ENCODE measurements around the gene CELA2A.
"Not testable (repeated sequence)": the region's sequence is repeated elsewhere in the genome, so short reads cannot be mapped to it uniquely, and the experiment has no call there.

The CELA2A gene

DNA sequence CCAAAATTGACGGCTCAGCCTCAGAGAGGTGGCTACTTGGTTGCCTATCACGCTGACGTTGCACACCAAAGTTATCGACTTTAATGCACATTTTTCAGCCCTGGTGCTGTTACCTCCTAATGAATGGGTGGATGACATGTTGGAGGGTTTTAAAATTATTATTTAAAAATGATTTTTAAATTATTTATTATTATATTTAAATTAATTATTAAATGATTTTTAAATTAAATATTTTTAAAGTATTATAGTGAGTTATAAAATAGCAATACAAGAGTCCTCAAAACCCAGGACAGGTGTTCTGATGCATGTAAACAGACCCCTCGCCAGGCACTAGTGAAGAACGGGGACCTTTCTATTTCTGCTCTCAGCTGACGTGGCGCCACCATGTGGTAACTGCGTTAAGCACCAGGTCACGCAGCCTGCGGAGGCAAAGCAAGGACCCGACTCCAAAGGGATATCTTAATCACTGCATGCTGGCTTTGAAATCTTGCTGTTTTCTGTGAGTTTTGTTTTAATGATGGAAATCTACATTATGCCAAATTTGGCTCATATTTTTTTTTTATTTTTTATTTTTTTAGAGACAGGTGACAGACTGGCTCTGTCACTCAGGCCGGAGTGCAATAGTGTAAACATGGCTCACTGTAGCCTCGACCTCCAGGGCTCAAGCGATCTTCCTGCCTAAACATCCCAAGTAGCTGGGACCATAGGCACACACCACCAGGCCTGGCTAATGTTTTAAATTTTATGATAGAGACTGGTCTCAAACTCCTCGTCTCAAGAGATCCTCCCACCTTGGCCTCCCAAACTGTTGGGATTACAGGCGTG, 44.9 kb downstream of the CELA2A start:
- FAIRE-seq: no peak

DNA sequence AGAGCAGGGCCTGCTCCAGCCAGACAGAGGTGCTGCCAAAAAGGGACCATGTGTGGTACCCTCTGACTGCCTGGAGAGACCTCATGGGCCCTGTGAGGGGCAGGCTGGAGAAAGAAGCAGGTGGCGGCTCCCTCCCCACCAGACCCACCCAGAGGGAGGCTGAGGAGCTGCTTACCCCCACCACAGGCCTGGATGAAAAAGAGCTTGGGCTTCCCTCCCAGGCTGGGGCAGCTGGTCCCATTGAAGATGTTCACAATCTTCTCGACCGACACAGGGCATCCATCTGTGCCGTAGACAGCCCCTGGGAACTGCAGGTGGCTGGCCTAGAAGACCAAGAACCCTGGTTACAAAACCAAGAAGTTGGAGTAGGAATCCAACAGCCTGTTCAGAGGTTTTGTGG, 47.9 kb downstream of the CELA2A start:
- no peak for FAIRE-seq

DNA sequence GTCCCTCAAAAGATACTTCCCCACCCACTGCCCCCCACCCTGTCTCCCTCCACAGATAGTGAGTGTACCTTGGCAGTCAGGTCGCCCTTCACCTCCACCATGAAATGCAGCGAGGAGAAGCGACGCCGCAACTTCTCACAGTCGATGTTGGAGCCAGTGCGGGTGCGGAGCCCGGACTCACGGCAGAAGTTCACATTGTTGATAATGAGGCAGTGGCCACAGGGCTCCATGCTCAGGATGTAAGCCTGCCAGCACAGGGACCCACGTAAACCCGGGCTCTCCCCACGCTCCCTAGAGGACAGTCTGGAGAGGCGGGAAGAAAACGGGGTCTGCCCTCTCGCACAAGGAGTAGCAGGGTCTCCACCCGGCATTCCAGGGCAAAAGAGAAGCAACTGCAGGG, 50.3 kb downstream of the CELA2A start:
- FAIRE-seq: no peak

DNA sequence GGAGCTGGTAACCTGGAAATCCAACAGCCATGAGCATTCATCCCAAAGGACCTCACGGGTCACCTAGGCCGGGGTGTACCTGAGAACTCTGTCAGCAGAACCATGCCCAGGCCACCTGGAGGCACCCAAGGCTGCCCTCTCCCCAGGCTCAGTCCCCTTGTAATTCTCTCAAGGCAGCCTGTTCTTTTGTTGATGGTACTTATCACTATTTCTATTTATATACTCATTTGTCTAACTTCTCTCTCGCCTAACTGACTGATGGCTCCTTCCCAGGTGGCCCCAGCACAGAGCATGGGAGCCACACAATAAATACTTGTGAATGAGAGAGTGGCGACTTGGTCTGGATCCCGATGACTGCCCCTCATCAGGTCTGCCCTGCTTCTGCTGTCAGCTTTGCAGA, 50.7 kb downstream of the CELA2A start:
- no peak for FAIRE-seq

DNA sequence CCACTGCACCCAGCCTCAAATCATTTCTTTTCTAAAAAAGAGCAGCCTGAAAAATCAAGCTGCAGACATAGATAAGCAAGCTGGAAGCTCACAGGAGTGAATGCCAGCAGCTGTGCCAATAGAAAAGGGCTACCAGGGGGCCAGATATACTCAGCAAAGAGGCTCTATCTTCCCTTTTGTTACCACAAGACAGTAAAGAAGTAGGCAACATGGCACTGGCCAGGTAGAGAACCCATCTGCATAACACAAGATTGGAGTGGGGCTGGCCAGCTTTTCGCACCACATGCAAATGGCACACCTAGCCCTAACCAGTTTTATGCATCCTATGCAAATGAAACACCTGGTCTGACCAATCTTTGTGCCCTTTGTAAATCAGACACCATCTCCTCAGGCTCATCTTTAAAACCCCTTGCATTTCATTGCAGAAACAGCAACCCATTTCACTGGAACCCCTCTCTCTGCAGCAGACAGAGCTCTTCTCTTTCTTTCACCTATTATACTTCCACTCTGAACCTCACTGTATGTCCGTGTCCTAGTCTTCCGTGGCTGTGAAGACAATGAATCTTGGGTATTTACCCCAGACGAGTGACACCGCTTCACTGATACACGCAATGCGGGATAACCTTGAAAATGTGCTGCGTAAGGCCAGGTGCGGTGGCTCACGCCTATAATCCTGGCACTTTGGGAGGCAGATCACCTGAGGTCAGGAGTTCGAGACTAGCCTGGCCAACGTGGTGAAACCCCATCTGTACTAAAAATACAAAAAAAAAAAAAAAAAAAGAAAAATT, 52.4 kb downstream of the CELA2A start:
- no peak for FAIRE-seq

DNA sequence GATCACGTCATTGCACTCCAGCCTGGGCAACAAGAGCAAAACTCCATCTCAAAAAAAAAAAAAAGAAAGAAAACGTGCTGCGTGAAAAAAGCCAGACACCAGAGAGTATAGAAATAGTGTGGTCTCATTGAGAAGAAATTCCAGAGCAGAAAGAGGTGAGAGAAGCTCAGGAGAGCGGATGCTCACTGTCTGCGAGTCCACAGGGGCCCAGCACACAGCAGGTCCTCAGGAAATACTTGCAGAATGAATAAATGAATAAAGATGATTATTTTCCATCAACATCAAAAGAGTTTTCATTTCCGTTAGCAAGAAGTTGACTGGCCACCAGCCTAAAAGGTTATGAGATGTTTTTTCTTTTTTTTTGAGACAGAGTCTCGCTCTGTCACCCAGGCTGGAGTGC, 53.1 kb downstream of the CELA2A start:
- FAIRE-seq: no peak

DNA sequence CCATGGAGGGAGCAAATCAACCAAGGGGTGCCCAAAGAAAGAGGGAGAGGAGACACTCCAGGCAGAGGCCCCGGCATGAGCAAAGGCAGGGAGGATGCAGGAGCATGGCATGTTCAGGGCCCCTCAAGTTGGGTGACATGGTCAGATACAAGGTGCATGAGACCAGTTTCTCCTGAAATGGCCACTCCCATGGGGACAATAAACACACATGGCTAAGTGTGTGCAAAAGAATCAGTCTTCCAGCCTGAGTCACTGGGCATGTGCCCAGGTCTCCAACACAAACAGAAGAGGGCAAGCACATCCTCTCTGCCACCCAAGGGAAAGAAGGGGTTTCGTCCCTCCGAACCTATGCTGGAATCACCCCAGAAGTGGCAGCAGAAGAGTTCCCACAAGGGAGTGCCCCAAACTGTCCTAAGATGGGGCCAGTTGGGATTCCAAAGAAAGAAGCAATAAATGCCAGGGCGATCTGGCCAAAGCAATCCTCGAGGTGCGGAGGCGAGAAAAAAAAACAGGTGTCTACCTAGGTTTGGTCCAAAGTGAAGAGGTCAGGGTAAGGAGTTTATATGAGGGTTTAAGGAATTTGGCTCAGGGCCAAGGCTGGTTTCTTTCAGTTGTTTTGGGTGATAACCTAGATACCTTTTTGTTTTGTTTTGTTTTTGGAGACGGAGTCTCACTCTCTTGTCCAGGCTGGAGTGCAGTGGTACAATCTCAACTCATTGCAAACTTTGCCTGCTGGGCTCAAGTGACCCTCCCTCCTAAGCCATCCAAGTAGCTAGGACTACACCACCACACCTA, 54.3 kb downstream of the CELA2A start:
- FAIRE-seq: no peak

DNA sequence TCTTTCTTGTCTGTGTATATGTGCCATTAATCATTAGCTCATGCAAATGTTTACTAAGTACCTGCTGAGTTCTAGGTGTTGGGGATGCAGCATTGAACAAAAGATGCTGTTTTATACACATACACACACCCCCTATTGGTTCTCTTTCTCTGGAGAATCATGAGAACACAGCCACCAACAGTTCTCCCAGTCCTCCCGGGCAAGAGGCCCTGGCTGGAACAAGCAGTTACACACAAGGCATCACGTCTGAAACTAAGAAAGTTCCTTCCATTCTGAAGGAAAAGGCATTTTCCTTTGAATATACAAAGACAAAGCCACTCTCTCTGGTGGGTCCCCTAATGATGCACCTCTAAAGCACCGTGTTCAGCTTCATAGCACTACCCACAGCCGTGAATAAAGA, 56.7 kb downstream of the CELA2A start:
- no peak for FAIRE-seq

DNA sequence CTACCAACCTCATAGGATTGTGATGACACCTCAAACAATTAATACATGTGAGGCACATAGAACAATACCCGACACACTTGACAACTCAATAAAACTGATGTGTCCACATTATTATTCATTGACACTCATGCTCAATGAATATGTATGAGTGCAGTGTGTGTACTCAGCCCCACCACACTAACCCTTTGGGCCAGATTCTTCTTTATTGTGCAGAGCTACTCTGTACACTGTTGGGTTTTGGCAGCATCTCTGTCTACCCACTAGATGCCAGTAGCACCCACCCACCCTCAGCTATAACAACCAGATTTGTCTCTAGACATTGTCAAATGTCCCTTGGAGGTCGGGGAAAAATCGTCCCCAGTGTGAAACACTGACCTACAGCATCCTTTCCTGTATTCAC, 57.4 kb downstream of the CELA2A start:
- no peak for FAIRE-seq

DNA sequence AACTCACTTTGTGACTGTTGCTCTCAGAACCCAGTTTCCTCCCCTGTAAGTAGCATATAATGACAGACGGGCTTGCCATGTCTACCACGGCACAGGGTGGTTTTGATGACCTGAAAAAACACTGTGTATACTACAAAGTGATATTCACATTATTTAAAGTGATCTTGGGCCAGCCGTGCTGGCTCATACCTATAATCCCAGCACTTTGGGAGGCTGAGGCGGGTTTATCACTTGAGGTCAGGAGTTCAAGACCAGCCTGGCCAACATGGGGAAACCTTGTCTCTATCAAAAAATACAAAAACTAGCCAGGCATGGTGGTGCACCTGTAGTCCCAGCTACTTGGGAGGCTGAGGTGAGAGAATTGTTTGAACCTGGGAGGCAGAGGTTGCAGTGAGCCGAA, 58.0 kb downstream of the CELA2A start:
- FAIRE-seq: not testable (repeated sequence)

DNA sequence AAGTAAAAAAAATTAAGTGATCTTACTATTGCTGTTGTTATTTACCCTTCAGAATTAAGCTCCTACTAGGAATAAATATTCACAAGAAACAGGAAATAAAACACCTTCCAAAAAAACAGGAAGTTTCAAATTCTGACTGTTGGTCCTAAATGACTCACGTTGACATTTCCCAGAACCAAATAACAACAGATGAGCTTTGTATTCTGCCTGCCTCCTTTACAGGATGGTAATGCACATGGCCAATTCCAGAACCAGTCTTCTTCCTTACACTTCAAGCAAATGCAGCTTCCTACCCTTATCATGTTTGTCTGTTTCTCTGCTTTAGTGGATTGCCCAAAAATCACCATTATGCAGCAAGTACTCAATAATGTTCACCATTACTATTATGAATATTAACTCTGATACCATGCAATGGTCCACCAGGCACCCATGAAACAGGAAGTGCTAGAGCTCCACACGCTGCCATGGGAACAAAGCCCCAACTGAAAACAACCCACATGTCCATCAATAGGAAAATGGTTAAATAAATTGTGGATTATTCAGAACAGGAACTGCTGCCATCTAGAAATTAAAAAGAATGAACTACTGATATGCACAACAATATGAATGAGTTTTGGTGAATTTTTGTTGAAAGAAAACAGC, 58.6 kb downstream of the CELA2A start:
- FAIRE-seq: no peak

DNA sequence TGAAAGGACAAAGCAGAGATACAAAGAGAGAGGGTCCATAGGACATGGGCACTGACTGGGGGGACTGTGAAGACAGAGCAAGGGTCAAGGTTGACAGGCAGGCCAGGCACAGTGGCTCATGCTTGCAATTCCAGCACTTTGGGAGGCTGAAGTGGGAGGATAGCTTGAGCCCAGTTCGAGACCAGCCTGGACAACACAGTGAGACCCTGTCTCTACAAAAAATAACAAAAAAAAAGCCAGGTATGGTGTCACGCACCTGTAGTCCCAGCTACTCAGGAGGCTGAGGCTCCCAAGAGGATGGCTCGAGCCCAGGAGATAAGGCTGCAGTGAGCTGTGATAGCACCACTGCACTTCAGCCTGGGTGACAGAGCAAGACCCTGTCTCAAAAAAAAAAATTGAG, 63.1 kb downstream of the CELA2A start:
- FAIRE-seq: no peak

DNA sequence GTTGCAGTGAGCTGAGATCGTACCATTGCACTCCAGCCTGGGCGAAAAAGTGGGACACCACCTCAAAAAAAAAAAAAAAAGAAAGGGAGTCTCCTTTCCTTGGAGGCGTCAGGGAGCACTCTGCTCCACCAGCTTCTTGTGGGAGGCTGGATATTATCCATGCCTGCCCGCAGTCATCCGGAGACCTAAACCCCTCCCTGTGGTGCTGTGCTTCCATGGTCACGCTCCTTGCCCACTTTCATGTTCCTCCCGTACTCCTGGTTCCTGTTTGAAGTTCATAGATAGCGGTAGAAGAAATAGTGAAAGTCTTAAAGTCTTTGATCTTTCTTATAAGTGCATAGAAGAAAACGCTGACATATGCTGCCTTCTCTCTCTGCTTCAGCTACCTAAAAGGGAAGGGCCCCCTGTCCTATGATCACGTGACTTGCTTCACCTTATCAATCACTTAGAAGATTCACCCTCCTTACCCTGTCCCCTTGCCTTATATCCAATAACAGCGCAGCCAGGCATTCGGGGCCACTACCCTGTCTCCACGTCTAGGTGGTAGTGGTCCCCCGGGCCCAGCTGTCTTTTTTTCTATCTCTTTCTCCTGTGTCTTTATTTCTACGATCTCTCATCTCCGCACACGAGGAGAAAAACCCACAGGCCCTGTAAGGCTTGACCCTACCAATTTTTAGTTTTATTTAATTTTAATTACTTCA, 64.8 kb downstream of the CELA2A start:
- FAIRE-seq: not testable (repeated sequence)

All from colon (tissue), 2 donors.